ENCODE results near the gene SLC16A3. TPM values are rescaled to one million over a fixed set of nuclear protein-coding genes. Genes with fewer than 3 reads are reported as not detected.

Gene SLC16A3
- total and polyA plus RNA-seq, 2 of the 8 experiments (the other 6 are each of a cell fraction or from before 2014, with no cell fraction given): 3.8 to 8.7 TPM

DNA sequence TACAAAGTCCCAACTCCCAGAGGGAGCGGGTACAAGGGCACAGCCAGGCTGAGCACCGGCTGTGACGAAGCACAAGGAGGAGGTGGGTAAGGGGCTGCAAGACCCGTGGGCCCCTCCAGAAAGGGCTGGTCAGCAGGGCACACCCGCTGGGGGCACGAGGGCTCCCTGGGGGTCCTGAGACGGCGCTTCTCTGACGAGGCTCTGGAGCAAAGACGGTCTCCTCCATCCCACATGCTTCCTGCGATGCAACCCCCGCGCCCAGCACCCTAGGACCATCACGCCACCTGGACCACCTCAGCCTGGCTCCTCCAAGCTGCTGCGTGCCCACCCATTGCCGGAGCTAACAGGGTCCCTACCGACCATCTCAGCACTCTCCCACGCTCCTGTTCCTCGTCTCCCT is 24.9 kb upstream of the SLC16A3 start:
- Histone ChIP-seq H4K20me1 (replicated peaks in 1 of 2; ENCODE audit: control insufficient read depth in 1 of 2, insufficient read depth in 2 of 2, low read length in 2 of 2) (peaks cover 3 to 11% of the 10 kb centered on the region in 2 experiments), H2BK120ac (replicated peaks; ENCODE audit: low read depth, low read length) (no peak overlapping the region), H2BK15ac (ENCODE audit: low read length) (no peak overlapping the region), H3K27me3 (replicated peaks in 1 of 4; ENCODE audit: control insufficient read depth in 3 of 4, extremely low read depth in 1 of 4, insufficient read depth in 3 of 4, low read length in 3 of 4) (no peaks in the 10 kb centered on the region), H3K18ac (ENCODE audit: extremely low read depth, low read length) (no peak overlapping the region), H2BK20ac (ENCODE audit: low read length) (no peak overlapping the region), H4K91ac (replicated peaks; ENCODE audit: insufficient read length, low read length) (no peak overlapping the region), H2BK5ac (ENCODE audit: low read depth, low read length) (no peak overlapping the region), H2AFZ (ENCODE audit: low read length) (no peak overlapping the region), H3K14ac (ENCODE audit: insufficient read length) (no peak overlapping the region), H3K56ac (replicated peaks; ENCODE audit: insufficient read length, low read depth, low read length) (no peak overlapping the region), H3K4ac (replicated peaks; ENCODE audit: insufficient read length, low read depth, low read length) (no peak overlapping the region), H4K8ac (ENCODE audit: extremely low read depth, insufficient read depth, low read length) (no peak overlapping the region), H3K4me1 (replicated peaks in 1 of 4; ENCODE audit: control insufficient read depth in 3 of 4, insufficient read depth in 4 of 4, low read length in 3 of 4) (peaks cover 0 to 2% (median 2%) of the 10 kb centered on the region in 4 experiments; a peak in 3 of 7 replicates), H3K79me2 (ENCODE audit: control insufficient read depth in 1 of 2, insufficient read depth in 2 of 2, low read length in 2 of 2) (no peaks in the 10 kb centered on the region), H3K4me2 (ENCODE audit: insufficient read depth in 1 of 2, low read depth in 2 of 2, low read length in 2 of 2) (no peak overlapping the region), H2AK5ac (ENCODE audit: low read depth, low read length) (no peak overlapping the region), H3K9ac (replicated peaks in 1 of 4; ENCODE audit: extremely low read depth in 1 of 4, low read depth in 3 of 4, low read length in 3 of 4) (no peak overlapping the region), H3K23me2 (ENCODE audit: low read depth, low read length) (no peaks in the 10 kb centered on the region), H3K79me1 (ENCODE audit: low read depth, low read length) (no peaks in the 10 kb centered on the region; the same call in 1 of the 2 replicates), H3K27ac (ENCODE audit: low read depth, low read length) (no peak overlapping the region), H3K23ac (ENCODE audit: insufficient read length) (no peak overlapping the region), H2BK12ac (ENCODE audit: low read depth, low read length) (no peak overlapping the region), H3K4me3 (ENCODE audit: extremely low read depth in 1 of 4, insufficient read depth in 2 of 4, low read depth in 3 of 4, low read length in 4 of 4) (no peak overlapping the region), H3K36me3 (ENCODE audit: control insufficient read depth in 2 of 4, insufficient read depth in 4 of 4, low read length in 3 of 4) (no peaks in the 10 kb centered on the region), H3K9me3 (ENCODE audit: insufficient read depth in 2 of 2, low read depth in 1 of 2, low read length in 1 of 2) (no peaks in the 10 kb centered on the region), H4K5ac (ENCODE audit: insufficient read length, low read depth, low read length) (no peak overlapping the region)
- DNase-seq (ENCODE audit: low read depth in 1 of 2, low spot score in 2 of 2): no peak
- WGBS, 2 experiments (ENCODE audit: extremely low coverage in 1 of 2, insufficient coverage in 1 of 2, insufficient read length in 1 of 2, insufficient replicate concordance in 2 of 2, low coverage in 1 of 2, low lambda C conversion rate in 2 of 2, missing lambda C conversion rate in 1 of 2): 89% methylated on average over 18 of the region's 19 CpGs; no CpG with 5 or more reads in 1 of the 2 experiments
- TF ChIP-seq HDAC6 (IDR thresholded peaks at IDR 0.05; ENCODE audit: low read depth, low read length) (no peak), CTBP2 (IDR thresholded peaks at IDR 0.05; ENCODE audit: borderline replicate concordance, insufficient read depth, insufficient read length, low read length) (no peak), EZH2 (IDR thresholded peaks at IDR 0.05; ENCODE audit: low read depth, low read length, severe bottlenecking) (no peak), CHD1 (IDR thresholded peaks at IDR 0.05; ENCODE audit: low read depth, low read length) (no peak), CEBPB (IDR thresholded peaks at IDR 0.05; ENCODE audit: low read depth, low read length) (no peak), KDM4A (IDR thresholded peaks at IDR 0.05; ENCODE audit: low read depth, low read length, severe bottlenecking) (no peak), USF2 (IDR thresholded peaks at IDR 0.05; ENCODE audit: low read length) (no peak)
- POLR2A ChIA-PET (ENCODE audit: partially characterized antibody): interaction anchor here (0.6 kb wide), 1 partner anchor 31 kb away, joined by 3 read pairs; no protein-coding TSS in a partner anchor
- no peak for FAIRE-seq
- CTCF ChIA-PET (ENCODE audit: partially characterized antibody): interaction anchor here (0.6 to 3.1 kb wide), 4 partner anchors 9 to 187 kb away, joined by 3 to 15 read pairs (median 4); no protein-coding TSS in a partner anchor

All from H1 (cell line).